Loucy (cell line): ENCODE results near the gene PECR.

Experiments used
- CTCF ChIP-seq: fragments of 200-600 bp; sonication (generic); conservative IDR thresholded peaks from 2 replicates; pipeline ENCODE4 v1.5.1; 2014; ENCODE audit warnings: mild to moderate bottlenecking, antibody characterized with exemption, low read length
- EZH2phosphoT487 ChIP-seq: fragments of 200-600 bp; IDR thresholded peaks from 2 replicates; pipeline ENCODE4 v1.6.1; 2018; ENCODE audit warnings: antibody characterized with exemption, mild to moderate bottlenecking, moderate library complexity, borderline replicate concordance

GRCh38 chr2:216081487-216082116, at the start of gene PECR, which contains the start of gene TMEM169:
- no peak for TF ChIP-seq CTCF
- TF ChIP-seq EZH2phosphoT487 = no peak
